Glutamatergic neuron (in vitro differentiated cells): Measurements from ENCODE around the gene JAZF1. TPM values are rescaled to one million over a fixed set of nuclear protein-coding genes. Genes with fewer than 3 reads are reported as not detected.

ENCODE experiments used
- DNase-seq: peaks from one replicate; pipeline ENCODE4 v3.0.0; 2022
- H3K27ac Mint-ChIP-seq: one replicate; pipeline ENCODE4 v1.8.0; 2020; ENCODE audit warnings: mild to moderate bottlenecking, mixed read lengths, inconsistent platforms; ENCODE audit not compliant: unreplicated experiment
- H3K27me3 Mint-ChIP-seq: one replicate; pipeline ENCODE4 v1.8.0; 2020; ENCODE audit warnings: mild to moderate bottlenecking, moderate library complexity, mixed read lengths, inconsistent platforms; ENCODE audit not compliant: unreplicated experiment
- H3K36me3 Mint-ChIP-seq: one replicate; pipeline ENCODE4 v1.8.0; 2020; ENCODE audit warnings: mild to moderate bottlenecking, mixed read lengths, inconsistent platforms; ENCODE audit not compliant: unreplicated experiment
- H3K4me1 Mint-ChIP-seq: one replicate; pipeline ENCODE4 v1.8.0; 2020; ENCODE audit warnings: mild to moderate bottlenecking, low read depth, mixed read lengths, inconsistent platforms; ENCODE audit not compliant: unreplicated experiment
- H3K4me3 Mint-ChIP-seq: one replicate; pipeline ENCODE4 v1.8.0; 2020; ENCODE audit warnings: mild to moderate bottlenecking, mixed read lengths, inconsistent platforms; ENCODE audit not compliant: unreplicated experiment
- H3K9me3 Mint-ChIP-seq: one replicate; pipeline ENCODE4 v1.8.0; 2020; ENCODE audit warnings: mild to moderate bottlenecking, moderate library complexity, mixed read lengths, inconsistent platforms; ENCODE audit not compliant: unreplicated experiment
- CTCF ChIP-seq: fragments of 200-600 bp; sonication (generic); IDR thresholded peaks from one replicate; pipeline ENCODE4 v1.5.0; 2021; ENCODE audit not compliant: partially characterized antibody, unreplicated experiment
- total RNA-seq: library from RNA; stranded (reverse); fragmentation: NEBNext Ultra II Directional; extraction: Animal tissue kit (Norgen Biotek cat#: 25700); gene quantifications from one replicate; pipeline ENCODE4 v1.2.1, GENCODE V29; 2021; ENCODE audit not compliant: unreplicated experiment

The JAZF1 gene
- total RNA-seq, 1 donor from 2014 or later = 14.1 TPM

- peaks cover 8% of the 10 kb centered on the region for H3K4me1 Mint-ChIP-seq
- TF ChIP-seq CTCF = no peak
- H3K27ac Mint-ChIP-seq = no peak overlapping the region
- H3K4me3 Mint-ChIP-seq = no peak overlapping the region
- no peaks in the 10 kb centered on the region for H3K36me3 Mint-ChIP-seq
- H3K27me3 Mint-ChIP-seq = peaks cover 4% of the 10 kb centered on the region
- no peaks in the 10 kb centered on the region for H3K9me3 Mint-ChIP-seq
- DNase-seq = no peak
These were observed 24.2 kb downstream of the JAZF1 start for GRCh38 chr7:28156401-28156800.

GRCh38 chr7:28155964-28156363 is 24.6 kb downstream of the JAZF1 start:
- no peak overlapping the region for H3K4me3 Mint-ChIP-seq
- no peaks in the 10 kb centered on the region for H3K36me3 Mint-ChIP-seq
- peaks cover 4% of the 10 kb centered on the region for H3K27me3 Mint-ChIP-seq
- no peak for DNase-seq
- no peak for TF ChIP-seq CTCF
- peaks cover 6% of the 10 kb centered on the region for H3K4me1 Mint-ChIP-seq
- H3K27ac Mint-ChIP-seq = no peak overlapping the region
- H3K9me3 Mint-ChIP-seq = no peaks in the 10 kb centered on the region

DNA sequence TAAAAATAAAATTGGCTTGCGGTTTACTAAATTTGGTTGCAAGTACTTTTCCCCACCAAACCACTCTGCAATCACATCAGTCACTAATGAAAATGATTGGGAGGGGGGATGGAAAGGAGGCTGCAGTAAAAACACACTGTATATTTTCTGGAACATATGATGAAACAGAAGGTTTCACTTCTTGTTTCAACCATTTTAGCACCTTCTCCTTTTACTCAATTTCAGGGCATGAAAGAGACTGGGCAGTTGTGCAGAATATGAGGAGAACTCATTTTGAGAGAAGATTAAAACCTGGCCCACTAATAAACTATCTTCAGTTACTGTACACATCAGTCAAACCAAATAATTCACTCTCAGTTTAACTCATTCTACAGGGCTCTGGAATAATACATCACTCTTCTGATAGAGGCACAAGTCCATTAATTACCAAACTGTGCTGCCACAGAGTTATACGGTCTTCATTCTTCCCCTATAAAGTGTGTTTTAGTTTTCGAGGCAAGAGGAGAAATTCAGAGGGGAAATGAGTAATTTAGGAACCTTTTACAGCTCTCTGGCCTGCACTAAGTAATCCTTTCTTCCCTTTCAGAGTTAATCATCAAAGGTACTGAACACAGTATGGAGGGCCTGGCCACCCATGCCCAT is 25.5 kb downstream of the JAZF1 start:
- no peaks in the 10 kb centered on the region for H3K9me3 Mint-ChIP-seq
- H3K4me3 Mint-ChIP-seq = no peak overlapping the region
- no peak overlapping the region for H3K27ac Mint-ChIP-seq
- no peak for TF ChIP-seq CTCF
- H3K27me3 Mint-ChIP-seq = peaks cover 4% of the 10 kb centered on the region
- no peaks in the 10 kb centered on the region for H3K4me1 Mint-ChIP-seq
- H3K36me3 Mint-ChIP-seq = no peaks in the 10 kb centered on the region
- no peak for DNase-seq

- Mint-ChIP-seq H3K27me3 (peaks cover 4% of the 10 kb centered on the region), H3K27ac (no peak overlapping the region), H3K4me3 (no peak overlapping the region), H3K4me1 (no peaks in the 10 kb centered on the region), H3K9me3 (no peaks in the 10 kb centered on the region), H3K36me3 (no peaks in the 10 kb centered on the region)
- no peak for DNase-seq
- TF ChIP-seq CTCF = no peak
These were observed 28.0 kb downstream of the JAZF1 start for GRCh38 chr7:28152594-28152993.

GRCh38 chr7:28151965-28152364 is 28.6 kb downstream of the JAZF1 start:
- no peak for DNase-seq
- no peak overlapping the region for H3K27ac Mint-ChIP-seq
- H3K27me3 Mint-ChIP-seq = peaks cover 4% of the 10 kb centered on the region
- no peak overlapping the region for H3K4me3 Mint-ChIP-seq
- no peaks in the 10 kb centered on the region for H3K4me1 Mint-ChIP-seq
- TF ChIP-seq CTCF = no peak
- H3K36me3 Mint-ChIP-seq = no peaks in the 10 kb centered on the region
- H3K9me3 Mint-ChIP-seq = no peaks in the 10 kb centered on the region
